22Rv1 (cell line): Measurements from ENCODE around the gene LCN9.

ENCODE experiments used
- H3K27ac ChIP-seq: fragments of 450-650 bp; 2 replicates; pipeline ENCODE4 v1.5.1; 2017
- CTCF ChIP-seq: fragments of 450-650 bp; IDR thresholded peaks from 2 replicates; pipeline ENCODE4 v1.5.1; 2017; ENCODE audit warnings: mild to moderate bottlenecking
- ZFX ChIP-seq: fragments of 450-650 bp; IDR thresholded peaks from 2 replicates; pipeline ENCODE4 v1.6.1; 2017; ENCODE audit warnings: antibody characterized with exemption, borderline replicate concordance

Gene LCN9

GRCh38 chr9:135662758-135663450 lies at the start of gene LCN9:
LCN9 (plus strand) TSS chr9:135663309; CDS start chr9:135663322, 13 bp downstream.
- TF ChIP-seq CTCF (no peak), ZFX (no peak)
- H3K27ac ChIP-seq = no peak within 1 kb of the TSS

GRCh38 chr9:135613946-135614805 lies 48.9 kb upstream of the LCN9 start:
- H3K27ac ChIP-seq = no peak overlapping the region
- TF ChIP-seq ZFX = no peak
- TF ChIP-seq CTCF = no peak

GRCh38 chr9:135614821-135615665 lies 48.1 kb upstream of the LCN9 start:
- TF ChIP-seq ZFX (no peak), CTCF (no peak)
- no peak overlapping the region for H3K27ac ChIP-seq

- TF ChIP-seq ZFX = no peak
- TF ChIP-seq CTCF = peak; percentile 52
- H3K27ac ChIP-seq = no peak overlapping the region
These were observed 47.2 kb upstream of the LCN9 start for GRCh38 chr9:135615666-135616618.

- TF ChIP-seq CTCF (peak; percentile 3; the same call in 1 of the 2 replicates), ZFX (no peak)
These were observed 46.2 kb upstream of the LCN9 start for GRCh38 chr9:135616619-135617537.

More at GRCh38 chr9:135616619-135617537, 46.2 kb upstream of the LCN9 start:
- no peak overlapping the region for H3K27ac ChIP-seq
